SH-SY5Y (cell line): Measurements from ENCODE around the gene IRF7.

Source experiments
- GATA2 ChIP-seq: IDR thresholded peaks from 2 replicates; pipeline ENCODE4 v1.6.1; 2011; ENCODE audit warnings: mild to moderate bottlenecking, low read depth, low read length
- GATA3 ChIP-seq: IDR thresholded peaks from 2 replicates; pipeline ENCODE4 v1.6.1; 2011; ENCODE audit warnings: low read depth, mild to moderate bottlenecking, low read length, moderate library complexity

DNA sequence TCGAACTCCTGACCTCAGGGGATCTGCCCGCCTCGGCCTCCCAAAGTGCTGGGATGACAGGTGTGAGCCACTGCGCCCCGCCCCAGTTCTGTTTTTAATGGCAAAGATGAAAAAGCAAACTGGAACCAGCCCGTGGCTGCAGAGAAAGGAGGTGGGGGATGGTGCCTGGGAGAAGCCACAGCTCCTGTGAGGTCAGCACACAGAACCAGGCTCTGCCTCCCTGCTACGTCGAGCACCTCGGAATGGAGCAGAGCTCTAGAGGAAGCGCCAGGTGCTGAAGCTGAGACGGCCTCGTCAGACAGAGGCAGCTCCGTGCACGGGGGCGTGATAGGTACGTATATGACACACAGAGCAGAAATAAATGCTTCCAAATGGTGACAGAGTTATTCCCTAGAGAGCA, 29.8 kb upstream of the IRF7 start:
- TF ChIP-seq GATA3 = no peak
- TF ChIP-seq GATA2 = no peak
